Muscle layer of colon (tissue), 2 donors: ENCODE data around the gene MYBPHL.

Experiments used
- H3K27ac ChIP-seq: one replicate; pipeline ENCODE4 v1.7.0; 2013; ENCODE audit warnings: low read depth, mild to moderate bottlenecking, low read length, moderate library complexity
- H3K27me3 ChIP-seq, 2 donors: one replicate each; pipeline ENCODE4 v1.7.0; 2013; ENCODE audit warnings: low read length in 2 of 2, mild to moderate bottlenecking in 2 of 2; ENCODE audit not compliant: insufficient read depth in 2 of 2, control insufficient read depth in 1 of 2
- H3K36me3 ChIP-seq: one replicate; pipeline ENCODE4 v1.7.0; 2013; ENCODE audit warnings: mild to moderate bottlenecking, low read length; ENCODE audit not compliant: insufficient read depth
- H3K4me1 ChIP-seq: one replicate; pipeline ENCODE4 v1.7.0; 2013; ENCODE audit warnings: mild to moderate bottlenecking, low read length; ENCODE audit not compliant: insufficient read depth
- H3K4me3 ChIP-seq, 2 donors: one replicate each; pipeline ENCODE4 v1.7.0; 2013; ENCODE audit warnings: low read length in 2 of 2, low read depth in 1 of 2, mild to moderate bottlenecking in 1 of 2, moderate library complexity in 1 of 2
- H3K9ac ChIP-seq: one replicate; pipeline ENCODE4 v1.7.0; 2013; ENCODE audit warnings: low read length
- H3K9me3 ChIP-seq: one replicate; pipeline ENCODE4 v1.7.0; 2013; ENCODE audit warnings: mild to moderate bottlenecking, low read length
- donor health status: abdominal sarcoma.
- donor health status: Adenocarcinoma of cecum.

Gene MYBPHL

DNA sequence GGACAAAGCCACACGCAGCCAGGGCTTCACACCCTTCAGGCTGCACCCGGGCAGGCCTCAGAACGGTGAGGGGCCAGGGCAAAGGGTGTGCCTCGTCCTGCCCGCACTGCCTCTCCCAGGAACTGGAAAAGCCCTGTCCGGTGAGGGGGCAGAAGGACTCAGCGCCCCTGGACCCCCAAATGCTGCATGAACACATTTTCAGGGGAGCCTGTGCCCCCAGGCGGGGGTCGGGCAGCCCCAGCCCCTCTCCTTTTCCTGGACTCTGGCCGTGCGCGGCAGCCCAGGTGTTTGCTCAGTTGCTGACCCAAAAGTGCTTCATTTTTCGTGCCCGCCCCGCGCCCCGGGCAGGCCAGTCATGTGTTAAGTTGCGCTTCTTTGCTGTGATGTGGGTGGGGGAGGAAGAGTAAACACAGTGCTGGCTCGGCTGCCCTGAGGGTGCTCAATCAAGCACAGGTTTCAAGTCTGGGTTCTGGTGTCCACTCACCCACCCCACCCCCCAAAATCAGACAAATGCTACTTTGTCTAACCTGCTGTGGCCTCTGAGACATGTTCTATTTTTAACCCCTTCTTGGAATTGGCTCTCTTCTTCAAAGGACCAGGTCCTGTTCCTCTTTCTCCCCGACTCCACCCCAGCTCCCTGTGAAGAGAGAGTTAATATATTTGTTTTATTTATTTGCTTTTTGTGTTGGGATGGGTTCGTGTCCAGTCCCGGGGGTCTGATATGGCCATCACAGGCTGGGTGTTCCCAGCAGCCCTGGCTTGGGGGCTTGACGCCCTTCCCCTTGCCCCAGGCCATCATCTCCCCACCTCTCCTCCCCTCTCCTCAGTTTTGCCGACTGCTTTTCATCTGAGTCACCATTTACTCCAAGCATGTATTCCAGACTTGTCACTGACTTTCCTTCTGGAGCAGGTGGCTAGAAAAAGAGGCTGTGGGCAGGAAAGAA, 32.0 kb downstream of the MYBPHL start:
- H3K36me3 ChIP-seq = no peaks in the 10 kb centered on the region
- H3K9me3 ChIP-seq = no peaks in the 10 kb centered on the region
- H3K4me3 ChIP-seq = no peak overlapping the region
- H3K4me1 ChIP-seq = peaks cover 7% of the 10 kb centered on the region
- H3K27ac ChIP-seq = no peak overlapping the region
- no peak overlapping the region for H3K9ac ChIP-seq
- no peaks in the 10 kb centered on the region for H3K27me3 ChIP-seq

DNA sequence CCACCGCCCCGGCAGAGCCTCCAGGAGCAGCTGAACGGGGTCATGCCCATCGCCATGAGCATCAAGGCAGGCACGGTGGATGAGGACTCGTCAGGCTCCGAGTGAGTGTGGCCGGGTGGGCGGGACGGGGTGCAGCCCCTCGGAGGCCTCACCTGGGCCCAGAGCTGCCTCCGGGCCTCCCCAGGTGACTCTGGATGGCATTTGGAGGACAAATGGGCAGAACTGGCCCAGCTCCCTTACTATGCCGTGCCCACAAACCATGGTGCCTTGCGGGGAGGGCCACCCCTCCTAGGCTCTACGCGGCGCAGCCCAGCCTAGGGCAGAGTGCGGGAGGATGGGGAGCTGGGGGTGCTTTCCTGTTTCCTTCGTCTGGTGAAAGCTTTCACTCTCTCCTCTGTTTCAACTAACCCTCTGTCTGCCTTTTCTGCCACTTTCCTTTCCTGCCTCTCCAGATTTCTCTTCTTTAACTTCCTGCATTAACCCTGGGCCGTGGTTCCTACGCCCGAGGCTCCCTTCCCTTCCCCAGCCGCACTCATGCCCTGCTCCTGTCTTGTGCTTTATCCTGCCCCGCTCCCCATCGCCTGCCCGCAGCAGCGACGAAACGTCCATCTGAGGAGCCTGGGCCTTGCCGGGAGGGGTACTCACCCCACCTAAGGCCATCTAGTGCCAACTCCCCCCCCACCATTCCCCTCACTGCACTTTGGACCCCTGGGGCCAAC, 33.1 kb downstream of the MYBPHL start:
- Histone ChIP-seq H3K27me3 (no peaks in the 10 kb centered on the region), H3K4me1 (peaks cover 7% of the 10 kb centered on the region), H3K9me3 (no peaks in the 10 kb centered on the region), H3K9ac (no peak overlapping the region), H3K27ac (no peak overlapping the region), H3K4me3 (no peak overlapping the region), H3K36me3 (no peaks in the 10 kb centered on the region)

DNA sequence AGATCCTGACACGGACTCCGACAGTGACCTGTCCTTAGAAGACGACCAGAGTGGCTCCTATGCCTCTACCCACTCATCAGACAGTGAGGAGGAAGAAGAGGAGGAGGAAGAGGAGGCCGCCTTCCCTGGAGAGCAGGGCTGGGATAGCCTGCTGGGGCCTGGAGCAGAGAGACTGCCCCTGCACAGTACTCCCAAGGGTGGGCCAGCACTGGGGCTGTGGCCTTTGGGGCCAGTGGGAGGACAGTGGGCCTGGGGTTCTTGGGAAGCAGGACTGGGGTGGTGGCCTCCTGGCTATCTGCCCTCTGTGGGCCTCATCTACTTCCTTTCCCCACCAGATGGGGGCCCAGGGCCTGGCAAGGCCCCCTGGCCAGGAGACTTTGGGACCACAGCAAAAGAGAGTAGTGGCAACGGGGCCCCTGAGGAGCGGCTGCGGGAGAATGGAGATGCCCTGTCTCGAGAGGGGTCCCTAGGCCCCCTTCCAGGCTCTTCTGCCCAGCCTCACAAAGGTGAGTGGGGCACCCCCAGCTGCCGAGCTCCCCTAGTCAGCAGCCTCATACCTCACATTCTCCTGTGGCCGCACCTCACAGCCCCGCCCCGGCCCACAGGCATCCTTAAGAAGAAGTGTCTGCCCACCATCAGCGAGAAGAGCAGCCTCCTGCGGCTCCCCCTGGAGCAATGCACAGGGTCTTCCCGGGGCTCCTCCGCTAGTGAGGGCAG, 33.8 kb downstream of the MYBPHL start:
- no peak overlapping the region for H3K4me3 ChIP-seq
- H3K4me1 ChIP-seq = peaks cover 7% of the 10 kb centered on the region
- H3K27me3 ChIP-seq = no peaks in the 10 kb centered on the region
- H3K9me3 ChIP-seq = no peaks in the 10 kb centered on the region
- H3K9ac ChIP-seq = no peak overlapping the region
- no peaks in the 10 kb centered on the region for H3K36me3 ChIP-seq
- no peak overlapping the region for H3K27ac ChIP-seq

DNA sequence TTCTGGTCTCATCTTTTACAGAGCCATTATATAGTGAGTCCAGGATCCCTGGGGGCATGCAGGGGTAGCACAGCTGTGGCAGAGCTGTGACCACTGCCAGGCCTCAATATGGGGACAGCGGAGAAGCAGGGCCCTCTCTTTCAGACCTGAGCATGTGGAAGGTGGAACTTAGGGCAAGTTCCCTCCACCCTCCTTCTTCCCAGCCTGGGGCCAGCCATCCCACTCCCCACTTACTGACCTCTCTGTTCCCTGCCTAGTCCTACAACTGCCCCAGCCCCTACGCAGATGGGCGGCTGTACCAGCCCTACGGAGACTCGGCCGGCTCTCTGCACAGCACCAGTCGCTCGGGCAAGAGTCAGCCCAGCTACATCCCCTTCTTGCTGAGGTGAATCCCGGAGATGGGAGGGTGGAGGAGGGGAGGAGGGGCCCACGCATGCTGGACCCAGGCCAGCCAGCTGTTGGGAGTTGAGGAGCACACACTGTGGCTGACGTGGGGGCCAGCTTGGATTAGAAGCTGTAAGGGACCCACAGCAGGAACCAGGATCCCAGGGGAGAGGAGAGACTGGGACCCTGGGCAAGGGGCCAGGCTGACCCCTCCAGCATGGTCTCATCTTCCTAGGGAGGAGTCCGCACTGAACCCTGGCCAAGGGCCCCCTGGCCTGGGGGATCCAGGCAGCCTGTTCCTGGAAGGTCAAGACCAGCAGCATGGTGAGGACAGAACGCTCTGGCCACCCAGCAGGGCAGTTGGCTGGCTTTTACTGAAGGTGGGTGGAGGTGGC, 34.6 kb downstream of the MYBPHL start:
- no peak overlapping the region for H3K4me3 ChIP-seq
- no peak overlapping the region for H3K9ac ChIP-seq
- H3K36me3 ChIP-seq = no peaks in the 10 kb centered on the region
- H3K4me1 ChIP-seq = peaks cover 7% of the 10 kb centered on the region
- H3K9me3 ChIP-seq = no peaks in the 10 kb centered on the region
- H3K27me3 ChIP-seq = no peaks in the 10 kb centered on the region
- H3K27ac ChIP-seq = no peak overlapping the region

DNA sequence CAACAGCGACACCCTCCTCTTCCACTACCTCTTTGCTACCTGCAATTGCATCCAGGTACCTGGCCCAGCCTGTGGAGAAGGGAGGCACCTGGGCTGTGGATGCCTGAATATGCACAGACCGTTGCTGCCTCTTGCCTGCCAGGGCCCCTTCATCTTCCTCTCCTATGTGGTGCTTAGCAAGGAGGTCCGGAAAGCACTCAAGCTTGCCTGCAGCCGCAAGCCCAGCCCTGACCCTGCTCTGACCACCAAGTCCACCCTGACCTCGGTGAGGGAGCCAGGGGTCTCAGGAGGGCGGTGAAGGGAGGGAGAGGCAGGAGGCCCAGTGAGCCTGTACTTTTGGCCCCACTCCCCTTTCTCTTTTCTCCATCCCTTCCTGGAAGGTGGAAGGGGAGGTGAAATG, 35.4 kb downstream of the MYBPHL start:
- Histone ChIP-seq H3K27me3 (no peaks in the 10 kb centered on the region), H3K4me3 (no peak overlapping the region), H3K27ac (no peak overlapping the region), H3K4me1 (peaks cover 7% of the 10 kb centered on the region), H3K9ac (no peak overlapping the region), H3K36me3 (no peaks in the 10 kb centered on the region), H3K9me3 (no peaks in the 10 kb centered on the region)

DNA sequence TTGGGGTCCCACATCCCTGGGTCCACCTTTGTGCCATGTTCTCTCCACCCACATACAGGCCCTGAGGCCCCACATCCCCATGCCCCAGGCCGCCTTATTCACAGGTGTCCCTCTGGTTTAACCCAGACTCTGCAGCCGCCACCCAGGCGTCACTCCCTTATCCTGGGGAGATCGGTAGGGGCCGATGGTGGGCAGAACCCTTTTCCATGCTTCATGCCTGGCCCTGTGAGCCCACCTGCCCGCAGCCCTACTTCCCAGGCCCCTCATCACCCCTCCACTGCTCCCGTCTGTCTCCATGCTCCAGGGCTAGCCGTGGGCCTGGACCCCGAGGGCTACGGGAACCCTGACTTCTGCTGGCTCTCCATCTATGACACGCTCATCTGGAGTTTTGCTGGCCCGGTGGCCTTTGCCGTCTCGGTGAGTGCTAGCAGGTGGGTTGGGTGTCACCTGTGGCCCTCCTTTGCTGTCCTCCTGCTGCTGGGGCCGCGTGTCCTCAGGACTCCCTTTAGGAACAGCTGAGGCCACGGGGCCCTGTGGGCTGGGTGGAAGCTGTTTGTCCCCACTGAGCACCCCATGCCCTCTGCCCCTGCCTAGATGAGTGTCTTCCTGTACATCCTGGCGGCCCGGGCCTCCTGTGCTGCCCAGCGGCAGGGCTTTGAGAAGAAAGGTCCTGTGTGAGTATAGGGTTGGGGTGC, 36.0 kb downstream of the MYBPHL start:
- no peak overlapping the region for H3K4me3 ChIP-seq
- no peak overlapping the region for H3K27ac ChIP-seq
- H3K4me1 ChIP-seq = peaks cover 7% of the 10 kb centered on the region
- H3K9ac ChIP-seq = no peak overlapping the region
- H3K27me3 ChIP-seq = no peaks in the 10 kb centered on the region
- no peaks in the 10 kb centered on the region for H3K9me3 ChIP-seq
- no peaks in the 10 kb centered on the region for H3K36me3 ChIP-seq

DNA sequence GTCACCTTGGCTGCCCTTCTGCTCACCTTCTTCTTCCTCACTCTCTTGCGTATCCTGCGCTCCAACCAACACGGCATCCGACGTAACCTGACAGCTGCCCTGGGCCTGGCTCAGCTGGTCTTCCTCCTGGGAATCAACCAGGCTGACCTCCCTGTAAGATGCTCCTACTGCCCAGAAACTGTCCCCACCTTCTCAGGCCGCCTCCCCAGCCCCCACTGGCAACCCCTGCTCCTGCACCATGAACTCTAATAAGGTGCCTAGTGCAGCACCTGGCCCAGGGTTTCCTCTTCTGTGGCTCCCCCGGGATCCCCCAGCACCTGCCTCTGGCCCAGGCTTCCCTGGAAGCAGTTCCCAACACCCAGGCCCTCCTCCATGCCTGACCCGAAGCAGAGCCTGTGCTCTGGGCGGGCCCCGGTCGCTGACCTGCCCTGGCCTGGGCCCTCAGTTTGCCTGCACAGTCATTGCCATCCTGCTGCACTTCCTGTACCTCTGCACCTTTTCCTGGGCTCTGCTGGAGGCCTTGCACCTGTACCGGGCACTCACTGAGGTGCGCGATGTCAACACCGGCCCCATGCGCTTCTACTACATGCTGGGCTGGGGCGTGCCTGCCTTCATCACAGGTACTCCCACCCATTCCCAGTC, 36.7 kb downstream of the MYBPHL start:
- H3K27ac ChIP-seq = no peak overlapping the region
- no peaks in the 10 kb centered on the region for H3K9me3 ChIP-seq
- H3K9ac ChIP-seq = no peak overlapping the region
- H3K36me3 ChIP-seq = no peaks in the 10 kb centered on the region
- H3K4me3 ChIP-seq = no peak overlapping the region
- no peaks in the 10 kb centered on the region for H3K27me3 ChIP-seq
- H3K4me1 ChIP-seq = peaks cover 5% of the 10 kb centered on the region

DNA sequence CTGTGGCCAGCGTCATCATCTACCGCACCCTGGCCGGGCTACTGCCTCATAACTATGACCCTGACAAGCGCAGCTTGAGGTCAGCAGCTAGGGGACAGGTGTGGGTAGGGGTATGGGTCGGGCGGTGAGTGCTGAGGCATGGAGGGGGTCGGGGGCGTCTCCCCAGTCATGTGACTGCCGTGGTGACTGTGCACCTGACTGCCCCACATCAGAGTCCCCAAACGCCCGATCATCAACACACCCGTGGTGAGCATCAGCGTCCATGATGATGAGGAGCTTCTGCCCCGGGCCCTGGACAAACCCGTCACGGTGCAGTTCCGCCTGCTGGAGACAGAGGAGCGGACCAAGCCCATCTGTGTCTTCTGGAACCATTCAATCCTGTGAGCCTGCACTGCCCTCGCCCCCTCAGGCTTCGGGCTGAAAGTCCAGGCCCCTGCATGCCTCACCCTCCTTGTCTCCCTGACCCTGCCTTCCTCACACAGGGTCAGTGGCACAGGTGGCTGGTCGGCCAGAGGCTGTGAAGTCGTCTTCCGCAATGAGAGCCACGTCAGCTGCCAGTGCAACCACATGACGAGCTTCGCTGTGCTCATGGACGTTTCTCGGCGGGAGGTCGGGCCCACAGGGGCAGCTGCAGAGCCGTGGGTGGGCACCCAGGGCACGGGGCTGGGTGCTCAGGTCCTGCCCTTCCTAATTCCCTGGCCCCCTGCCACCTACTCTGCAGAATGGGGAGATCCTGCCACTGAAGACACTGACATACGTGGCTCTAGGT, 37.4 kb downstream of the MYBPHL start:
- no peak overlapping the region for H3K9ac ChIP-seq

DNA sequence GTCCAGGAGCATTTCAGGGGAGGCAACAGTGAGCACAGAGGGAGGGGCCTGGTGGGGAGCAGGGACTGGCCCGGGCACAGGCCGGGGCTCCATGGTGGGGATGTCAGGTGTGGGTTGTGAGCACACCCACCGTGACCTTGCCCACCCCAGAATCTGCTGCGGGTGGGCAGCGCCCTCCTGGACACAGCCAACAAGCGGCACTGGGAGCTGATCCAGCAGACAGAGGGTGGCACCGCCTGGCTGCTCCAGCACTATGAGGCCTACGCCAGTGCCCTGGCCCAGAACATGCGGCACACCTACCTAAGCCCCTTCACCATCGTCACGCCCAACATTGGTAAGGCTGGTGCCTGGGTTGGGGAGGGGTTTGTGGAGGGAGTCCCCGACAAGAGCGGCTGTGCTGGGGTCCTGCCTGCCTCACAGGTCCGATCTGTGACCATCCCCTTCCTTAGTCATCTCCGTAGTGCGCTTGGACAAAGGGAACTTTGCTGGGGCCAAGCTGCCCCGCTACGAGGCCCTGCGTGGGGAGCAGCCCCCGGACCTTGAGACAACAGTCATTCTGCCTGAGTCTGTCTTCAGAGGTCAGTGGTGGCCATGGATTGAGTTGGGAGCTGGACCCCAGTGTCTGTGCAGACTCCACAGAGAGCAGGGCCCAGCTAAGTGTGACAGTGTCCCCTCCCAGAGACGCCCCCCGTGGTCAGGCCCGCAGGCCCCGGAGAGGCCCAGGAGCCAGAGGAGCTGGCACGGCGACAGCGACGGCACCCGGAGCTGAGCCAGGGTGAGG, 38.2 kb downstream of the MYBPHL start:
- peaks cover 6% of the 10 kb centered on the region for H3K36me3 ChIP-seq
- no peaks in the 10 kb centered on the region for H3K9me3 ChIP-seq
- no peak overlapping the region for H3K9ac ChIP-seq
- H3K27ac ChIP-seq = no peak overlapping the region
- H3K27me3 ChIP-seq = no peaks in the 10 kb centered on the region
- no peaks in the 10 kb centered on the region for H3K4me1 ChIP-seq
- H3K4me3 ChIP-seq = no peak overlapping the region

More for the DNA sequence above, 37.4 kb downstream of the MYBPHL start:
- H3K4me1 ChIP-seq = no peaks in the 10 kb centered on the region
- H3K27me3 ChIP-seq = no peaks in the 10 kb centered on the region
- H3K36me3 ChIP-seq = peaks cover 5% of the 10 kb centered on the region
- H3K4me3 ChIP-seq = no peak overlapping the region
- no peak overlapping the region for H3K27ac ChIP-seq
- H3K9me3 ChIP-seq = no peaks in the 10 kb centered on the region
